Endothelial cell of umbilical vein (primary cell): ENCODE measurements around the gene DNAJB1. TPM values are rescaled to one million over a fixed set of nuclear protein-coding genes. Genes with fewer than 3 reads are reported as not detected.

Source experiments
- BruUV-seq: library from RNA; stranded (reverse); fragments of 400-500 nt; replicated peaks from 2 replicates; lab custom pipeline; 2021; lab: Mats Ljungman, UMichigan
- CTCF ChIA-PET: fragments of 300-600, 350-600 bp; sonication (Branson Sonifier 250); formaldehyde crosslinking; loops from one replicate; lab custom pipeline; 2021; ENCODE audit warnings: antibody characterized with exemption, inconsistent platforms; lab: Charles Lee
- POLR2A ChIA-PET: fragments of 300-600, 350-600 bp; sonication (Branson Sonifier 250); formaldehyde crosslinking; loops from one replicate; lab custom pipeline; 2021; ENCODE audit warnings: antibody characterized with exemption, inconsistent platforms; lab: Charles Lee
- DNase-seq: peaks from one replicate; pipeline ENCODE4 v3.0.0-alpha.2; 2011; ENCODE audit warnings: low read depth, low spot score
- FAIRE-seq: peaks from 2 replicates; lab custom pipeline; 2011; peaks lifted over from hg19 to GRCh38; lab: Jason Lieb, UNC
- H2AFZ ChIP-seq: 2 replicates; pipeline ENCODE4 v1.6.0; 2012; ENCODE audit warnings: low read depth, low read length, control low read depth, inconsistent platforms
- H3K27ac ChIP-seq: 2 replicates; pipeline ENCODE4 v1.5.1; 2011; ENCODE audit warnings: low read depth, mild to moderate bottlenecking, control low read depth, low read length, moderate library complexity; ENCODE audit not compliant: insufficient read depth
- H3K27me3 ChIP-seq, 2 experiments: 2 replicates each; pipeline versions ENCODE4 v1.6.0 to v1.6.1; 2011; ENCODE audit warnings: low read length in 2 of 2, mixed read lengths in 1 of 2; ENCODE audit not compliant: control insufficient read depth in 2 of 2, insufficient read depth in 2 of 2
- H3K36me3 ChIP-seq, 2 experiments: 2 replicates in 1 of 2; 3 replicates in 1 of 2; pipeline ENCODE4 v1.5.1; 2011; ENCODE audit warnings: low read length in 2 of 2, mild to moderate bottlenecking in 1 of 2, moderate library complexity in 1 of 2; ENCODE audit not compliant: control insufficient read depth in 2 of 2, insufficient read depth in 2 of 2; ENCODE audit errors: extremely low read depth in 1 of 2
- H3K4me1 ChIP-seq: 3 replicates; pipeline ENCODE4 v1.5.1; 2011; ENCODE audit warnings: mild to moderate bottlenecking, low read length; ENCODE audit not compliant: control insufficient read depth, insufficient read depth; ENCODE audit errors: extremely low read depth
- H3K4me2 ChIP-seq: 2 replicates; pipeline ENCODE4 v1.6.1; 2011; ENCODE audit warnings: low read length, control low read depth, mixed read lengths; ENCODE audit not compliant: insufficient read depth
- H3K4me3 ChIP-seq, 3 experiments: fragments of 200-600 bp in 1 of 3; sonication (generic), shearing (Covaris generic) in 1 of 3; replicated peaks in 1 of 3; 2 replicates each; pipeline ENCODE4 v1.5.1; 2011 to 2016; ENCODE audit warnings: control low read depth in 3 of 3, low read length in 3 of 3, mild to moderate bottlenecking in 2 of 3, inconsistent platforms in 1 of 3, low read depth in 1 of 3, moderate library complexity in 1 of 3; ENCODE audit not compliant: insufficient read depth in 1 of 3
- H3K79me2 ChIP-seq: 2 replicates; pipeline ENCODE4 v1.6.0; 2012; ENCODE audit warnings: low read length, inconsistent platforms; ENCODE audit not compliant: control insufficient read depth, insufficient read depth
- H3K9ac ChIP-seq: replicated peaks from 2 replicates; pipeline ENCODE3; 2011; ENCODE audit warnings: low read length, control low read depth; ENCODE audit not compliant: insufficient read depth; ENCODE audit errors: extremely low read depth
- H3K9me1 ChIP-seq: replicated peaks from 3 replicates; pipeline ENCODE4 v1.6.0; 2011; ENCODE audit warnings: mild to moderate bottlenecking, low read length; ENCODE audit not compliant: control insufficient read depth, insufficient read depth; ENCODE audit errors: extremely low read depth
- H3K9me3 ChIP-seq: replicated peaks from 2 replicates; pipeline ENCODE4 v1.5.1; 2012; ENCODE audit warnings: low read length, inconsistent platforms; ENCODE audit not compliant: control insufficient read depth, insufficient read depth
- H4K20me1 ChIP-seq: replicated peaks from 2 replicates; pipeline ENCODE3; 2011; ENCODE audit warnings: mild to moderate bottlenecking, low read length; ENCODE audit not compliant: control insufficient read depth, insufficient read depth; ENCODE audit errors: extremely low read depth
- EZH2 ChIP-seq: IDR thresholded peaks from 2 replicates; pipeline ENCODE4 v1.6.1; 2012; ENCODE audit warnings: borderline replicate concordance, low read depth, mild to moderate bottlenecking, moderate library complexity, low read length, inconsistent platforms; ENCODE audit not compliant: severe bottlenecking
- FOS ChIP-seq: IDR thresholded peaks from 2 replicates; pipeline ENCODE4 v1.6.1; 2011; ENCODE audit warnings: mild to moderate bottlenecking, low read length, moderate library complexity, borderline replicate concordance; ENCODE audit not compliant: insufficient read depth
- GATA2 ChIP-seq: IDR thresholded peaks from 2 replicates; pipeline ENCODE4 v1.7.0; 2011; ENCODE audit warnings: low read depth, mild to moderate bottlenecking, moderate library complexity, mixed read lengths, low read length; ENCODE audit not compliant: insufficient read length, insufficient read depth
- JUN ChIP-seq: IDR thresholded peaks from 2 replicates; pipeline ENCODE4 v1.6.1; 2011; ENCODE audit warnings: borderline replicate concordance, low read depth; ENCODE audit not compliant: insufficient read length, insufficient read depth
- MAX ChIP-seq: IDR thresholded peaks from 2 replicates; pipeline ENCODE4 v1.6.1; 2011; ENCODE audit not compliant: insufficient read depth, insufficient read length
- MYC ChIP-seq: IDR thresholded peaks from one replicate; pipeline ENCODE4 v1.6.1; 2011; ENCODE audit warnings: mild to moderate bottlenecking, low read depth, low read length
- POLR2A ChIP-seq: IDR thresholded peaks from 2 replicates; pipeline ENCODE4 v1.6.1; 2012; ENCODE audit warnings: low read depth, mild to moderate bottlenecking, control low read depth, low read length
- POLR2AphosphoS5 ChIP-seq: IDR thresholded peaks from 2 replicates; pipeline ENCODE4 v1.6.1; 2012; ENCODE audit warnings: low read depth, mild to moderate bottlenecking, control low read depth, low read length, moderate library complexity; ENCODE audit not compliant: insufficient read depth
- dilution Hi-C: fragments of 300-500 bp; cut with MboI; formaldehyde crosslinking; loops from one replicate; pipeline ENCODE4 v1.15.0; 2019; ENCODE audit warnings: low sequenced_read_pairs; ENCODE audit not compliant: extremely low pct_ligation_motif_present
- intact Hi-C: fragments of 100-400 bp; cut with micrococcal nuclease; formaldehyde crosslinking; loops from one replicate; pipeline ENCODE4 v1.10.0; 2022
- polyA plus RNA-seq, 4 experiments: library from polyadenylated mRNA; depleted of rRNA in 3 of 4; stranded (reverse) in 3 of 4; unstranded in 1 of 4; fragments of >200 nt; gene quantifications; 2 replicates each; pipeline versions ENCODE4 v1.2.1 to v1.2.3, GENCODE V29; 2011 to 2012; ENCODE audit warnings: missing spikeins in 1 of 4
- total RNA-seq: library from RNA; stranded (reverse); gene quantifications from 2 replicates; pipeline ENCODE4 v1.2.3, GENCODE V29; 2021

The DNAJB1 gene
- total and polyA plus RNA-seq, 2 donors (not counting 3 experiments of a cell fraction or from before 2014, with no cell fraction given): 58.6 to 59.8 TPM

GRCh38 chr19:14530506-14530905 is 12.3 kb upstream of the DNAJB1 start:
- peaks cover 7% of the 10 kb centered on the region for H3K4me1 ChIP-seq
- no peak for TF ChIP-seq MYC
- no peak for TF ChIP-seq POLR2AphosphoS5
- no peak for TF ChIP-seq POLR2A
- TF ChIP-seq JUN: no peak
- no peak for TF ChIP-seq EZH2
- no peak for TF ChIP-seq FOS
- TF ChIP-seq MAX: no peak
- intact Hi-C loops: no loop called here
- CTCF ChIA-PET: no interaction called here
- BruUV-seq: no TSS peak
- peak overlapping the region; percentile 89 for H3K4me2 ChIP-seq
- H3K36me3 ChIP-seq: no peaks in the 10 kb centered on the region
- peak overlapping the region in 1 of 3 experiments; percentile 67 for H3K4me3 ChIP-seq
- POLR2A ChIA-PET: no interaction called here
- DNase-seq (no peak), FAIRE-seq (no peak)
- H3K9ac ChIP-seq: no peak overlapping the region
- H3K27me3 ChIP-seq: no peaks in the 10 kb centered on the region
- H3K9me1 ChIP-seq: no peaks in the 10 kb centered on the region
- no peaks in the 10 kb centered on the region for H4K20me1 ChIP-seq
- H3K9me3 ChIP-seq: no peaks in the 10 kb centered on the region
- dilution Hi-C loops: no loop called here
- no peak overlapping the region for H2AFZ ChIP-seq
- peaks cover 19% of the 10 kb centered on the region for H3K79me2 ChIP-seq
- H3K27ac ChIP-seq: no peak overlapping the region

DNA sequence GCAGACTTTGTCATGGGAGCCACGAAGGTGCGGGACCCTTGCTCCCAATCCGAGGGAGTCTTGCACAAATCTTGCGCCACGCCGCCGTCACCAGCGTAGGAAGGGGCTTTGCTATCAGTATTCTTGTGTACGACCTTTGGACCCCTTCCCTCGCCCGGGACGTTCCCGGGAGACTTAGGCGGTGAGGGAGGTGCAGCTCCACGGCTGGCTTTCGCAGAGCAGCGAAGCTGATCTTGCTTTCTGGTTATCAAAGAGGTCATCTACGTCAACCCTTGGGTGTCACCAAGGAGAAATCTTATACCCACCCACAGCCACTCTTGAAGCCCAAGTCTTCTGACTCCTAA is 11.8 kb upstream of the DNAJB1 start:
- H3K27me3 ChIP-seq: no peaks in the 10 kb centered on the region
- no peaks in the 10 kb centered on the region for H4K20me1 ChIP-seq
- no peaks in the 10 kb centered on the region for H3K9me3 ChIP-seq
- no peaks in the 10 kb centered on the region for H3K36me3 ChIP-seq
- intact Hi-C loops: no loop called here
- H3K4me2 ChIP-seq: peak overlapping the region; percentile 89
- POLR2A ChIA-PET: no interaction called here
- H3K79me2 ChIP-seq: peaks cover 19% of the 10 kb centered on the region
- peaks cover 7% of the 10 kb centered on the region for H3K4me1 ChIP-seq
- H3K4me3 ChIP-seq: peak overlapping the region; percentile 22 to 90 (median 67)
- TF ChIP-seq GATA2: peak; percentile 74
- no peak for TF ChIP-seq JUN
- H2AFZ ChIP-seq: peak overlapping the region; percentile 75
- DNase-seq: no peak
- H3K9ac ChIP-seq: peak overlapping the region; percentile 51
- H3K9me1 ChIP-seq: no peaks in the 10 kb centered on the region
- FAIRE-seq: no peak
- dilution Hi-C loops: no loop called here
- H3K27ac ChIP-seq: no peak overlapping the region
- CTCF ChIA-PET: no interaction called here
- no TSS peak for BruUV-seq
